Fibroblast of lung (primary cell): ENCODE measurements around the gene CDC42EP5. TPM values are rescaled to one million over a fixed set of nuclear protein-coding genes. Genes with fewer than 3 reads are reported as not detected.

Source experiments
- DNase-seq, 2 donors: peaks; one replicate each; pipeline versions ENCODE4 v3.0.0 to v3.0.0-alpha.2; 2010; ENCODE audit warnings: low read depth in 2 of 2
- H2AFZ ChIP-seq: 2 replicates; pipeline ENCODE4 v1.5.1; 2012; ENCODE audit warnings: low read length, control low read depth, inconsistent platforms
- H3K27ac ChIP-seq: 2 replicates; pipeline ENCODE4 v1.5.1; 2011; ENCODE audit warnings: low read length, control low read depth; ENCODE audit not compliant: insufficient read depth
- H3K27me3 ChIP-seq: 2 replicates; pipeline ENCODE4 v1.5.1; 2011; ENCODE audit warnings: mild to moderate bottlenecking, low read length; ENCODE audit not compliant: control insufficient read depth, insufficient read depth
- H3K36me3 ChIP-seq: 2 replicates; pipeline ENCODE4 v1.5.1; 2011; ENCODE audit warnings: low read length; ENCODE audit not compliant: control insufficient read depth, insufficient read depth
- H3K4me1 ChIP-seq: 2 replicates; pipeline ENCODE4 v1.5.1; 2011; ENCODE audit warnings: low read length; ENCODE audit not compliant: control insufficient read depth, insufficient read depth; ENCODE audit errors: extremely low read depth
- H3K4me2 ChIP-seq: 2 replicates; pipeline ENCODE4 v1.5.1; 2011; ENCODE audit warnings: low read length, control low read depth; ENCODE audit not compliant: insufficient read depth; ENCODE audit errors: extremely low read depth
- H3K4me3 ChIP-seq, 4 experiments: fragments of 200-600 bp in 1 of 4; sonication (generic) in 1 of 4; replicated peaks in 1 of 4; 2 replicates each; pipeline ENCODE4 v1.5.1; 2011 to 2016; ENCODE audit warnings: low read length in 4 of 4, low read depth in 3 of 4, mild to moderate bottlenecking in 3 of 4, control low read depth in 2 of 4, inconsistent platforms in 1 of 4, mixed read lengths in 1 of 4; ENCODE audit not compliant: insufficient read depth in 1 of 4; ENCODE audit errors: control extremely low read depth in 1 of 4
- H3K79me2 ChIP-seq: 2 replicates; pipeline ENCODE4 v1.5.1; 2012; ENCODE audit warnings: mild to moderate bottlenecking, low read length, inconsistent platforms; ENCODE audit not compliant: control insufficient read depth, insufficient read depth
- H3K9ac ChIP-seq: 2 replicates; pipeline ENCODE4 v1.5.1; 2011; ENCODE audit warnings: mild to moderate bottlenecking, low read length, control low read depth; ENCODE audit not compliant: insufficient read depth
- H3K9me3 ChIP-seq: 2 replicates; pipeline ENCODE4 v1.5.1; 2012; ENCODE audit warnings: low read depth, low read length; ENCODE audit not compliant: control insufficient read depth, insufficient read depth
- H4K20me1 ChIP-seq: 2 replicates; pipeline ENCODE4 v1.5.1; 2011; ENCODE audit warnings: low read length; ENCODE audit not compliant: control insufficient read depth, insufficient read depth; ENCODE audit errors: extremely low read depth
- EZH2 ChIP-seq: IDR thresholded peaks from 2 replicates; pipeline ENCODE4 v1.5.1; 2012; ENCODE audit warnings: low read length, control low read depth, mild to moderate bottlenecking; ENCODE audit errors: missing control alignments
- polyA plus RNA-seq, 2 donors: library from polyadenylated mRNA; depleted of rRNA in 1 of 2; stranded (reverse) in 1 of 2; unstranded in 1 of 2; fragments of >200 nt; gene quantifications; 2 replicates each; pipeline ENCODE4 v1.2.1, GENCODE V29; 2011 to 2012; ENCODE audit warnings: missing spikeins in 1 of 2
- total RNA-seq: library from RNA; depleted of rRNA; stranded (reverse); fragments of >200 nt; gene quantifications from 2 replicates; pipeline ENCODE4 v1.2.1, GENCODE V29; 2014
- TF ChIP-seq, protein P1 (sequence below), 2 donors: IDR thresholded peaks in 1 of 2; conservative IDR thresholded peaks in 1 of 2; 1 replicate in 1 of 2; 2 replicates in 1 of 2; pipeline ENCODE4 v1.5.1; 2011 to 2012; ENCODE audit warnings: low read length in 2 of 2, control low read depth in 1 of 2, inconsistent platforms in 1 of 2, low read depth in 1 of 2, mild to moderate bottlenecking in 1 of 2

Gene CDC42EP5
- total and polyA plus RNA-seq, 2 donors (not counting 1 experiment from before 2014, with no cell fraction given) = 7.2 to 14.7 TPM

DNA sequence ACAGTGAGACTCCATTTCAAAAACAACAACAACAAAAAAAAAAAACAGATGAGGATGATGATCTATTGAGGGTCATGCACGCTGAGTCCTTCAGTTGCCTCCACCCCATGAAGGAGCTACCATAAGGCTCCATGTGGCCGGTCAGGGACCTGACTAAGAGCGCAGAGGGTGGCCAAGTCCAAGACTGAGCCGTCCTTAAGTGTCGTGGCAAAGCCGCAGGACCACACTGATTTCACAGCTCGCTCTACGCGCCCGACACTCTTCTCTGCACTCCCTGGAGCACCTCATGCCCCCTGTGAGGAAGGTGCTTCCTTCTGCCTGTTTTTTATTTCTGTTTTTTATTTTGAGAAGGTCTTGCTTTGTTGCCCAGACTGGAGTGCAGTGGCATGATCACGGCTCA lies 45.5 kb downstream of the CDC42EP5 start:
- Histone ChIP-seq H3K9me3 (no peaks in the 10 kb centered on the region), H2AFZ (no peak overlapping the region), H3K36me3 (no peaks in the 10 kb centered on the region), H4K20me1 (no peaks in the 10 kb centered on the region), H3K4me2 (no peak overlapping the region), H3K4me1 (no peaks in the 10 kb centered on the region), H3K27ac (no peak overlapping the region), H3K27me3 (no peaks in the 10 kb centered on the region), H3K79me2 (no peaks in the 10 kb centered on the region), H3K9ac (no peak overlapping the region), H3K4me3 (no peak overlapping the region)
- DNase-seq = no peak
- no peak for TF ChIP-seq EZH2
- TF ChIP-seq, protein P1, sequence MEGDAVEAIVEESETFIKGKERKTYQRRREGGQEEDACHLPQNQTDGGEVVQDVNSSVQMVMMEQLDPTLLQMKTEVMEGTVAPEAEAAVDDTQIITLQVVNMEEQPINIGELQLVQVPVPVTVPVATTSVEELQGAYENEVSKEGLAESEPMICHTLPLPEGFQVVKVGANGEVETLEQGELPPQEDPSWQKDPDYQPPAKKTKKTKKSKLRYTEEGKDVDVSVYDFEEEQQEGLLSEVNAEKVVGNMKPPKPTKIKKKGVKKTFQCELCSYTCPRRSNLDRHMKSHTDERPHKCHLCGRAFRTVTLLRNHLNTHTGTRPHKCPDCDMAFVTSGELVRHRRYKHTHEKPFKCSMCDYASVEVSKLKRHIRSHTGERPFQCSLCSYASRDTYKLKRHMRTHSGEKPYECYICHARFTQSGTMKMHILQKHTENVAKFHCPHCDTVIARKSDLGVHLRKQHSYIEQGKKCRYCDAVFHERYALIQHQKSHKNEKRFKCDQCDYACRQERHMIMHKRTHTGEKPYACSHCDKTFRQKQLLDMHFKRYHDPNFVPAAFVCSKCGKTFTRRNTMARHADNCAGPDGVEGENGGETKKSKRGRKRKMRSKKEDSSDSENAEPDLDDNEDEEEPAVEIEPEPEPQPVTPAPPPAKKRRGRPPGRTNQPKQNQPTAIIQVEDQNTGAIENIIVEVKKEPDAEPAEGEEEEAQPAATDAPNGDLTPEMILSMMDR (conservative IDR thresholded peaks at IDR 0.05 in 1 of 2, IDR thresholded peaks at IDR 0.05 in 1 of 2; ENCODE audit: low read depth in 1 of 2, low read length in 2 of 2) = no peak

DNA sequence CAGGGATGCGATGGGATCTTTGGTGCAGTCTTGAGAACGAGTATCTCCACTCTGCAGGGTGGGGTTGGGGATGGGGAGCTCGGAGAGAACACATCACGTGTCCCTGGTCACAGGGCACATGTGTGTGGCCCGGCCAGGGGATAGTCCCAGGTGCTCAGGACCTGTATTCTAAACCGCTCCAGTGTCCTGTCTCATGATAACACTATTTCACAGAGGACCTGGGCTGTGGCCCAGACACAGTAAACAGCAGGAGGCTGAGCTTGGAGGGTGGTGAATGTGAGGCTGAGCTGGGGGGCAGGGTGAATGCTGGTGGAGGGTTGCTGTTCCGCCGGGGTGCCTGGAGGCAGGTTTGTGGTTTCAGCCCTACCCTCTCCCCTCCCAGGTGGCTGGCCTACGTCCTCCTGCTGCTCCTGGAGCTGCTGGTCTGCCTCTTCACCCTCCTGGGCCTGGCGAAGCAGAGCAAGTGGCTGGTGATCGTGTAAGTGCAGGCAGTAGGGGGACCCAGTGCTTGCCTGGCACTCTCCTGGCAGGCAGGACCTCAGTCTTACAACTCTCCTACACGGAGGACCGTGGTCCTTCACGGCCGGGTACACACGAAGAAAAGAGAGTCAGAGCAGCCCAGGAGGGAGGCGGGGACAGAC lies 46.7 kb downstream of the CDC42EP5 start:
- no peak for TF ChIP-seq EZH2
- TF ChIP-seq, protein P1 (conservative IDR thresholded peaks at IDR 0.05 in 1 of 2, IDR thresholded peaks at IDR 0.05 in 1 of 2; ENCODE audit: low read depth in 1 of 2, low read length in 2 of 2) = no peak
- no peaks in the 10 kb centered on the region for H3K79me2 ChIP-seq
- no peak overlapping the region for H3K4me3 ChIP-seq
- H3K27ac ChIP-seq = no peak overlapping the region
- no peaks in the 10 kb centered on the region for H4K20me1 ChIP-seq
- H2AFZ ChIP-seq = no peak overlapping the region
- no peaks in the 10 kb centered on the region for H3K9me3 ChIP-seq
- no peaks in the 10 kb centered on the region for H3K4me1 ChIP-seq
- no peak overlapping the region for H3K9ac ChIP-seq
- H3K36me3 ChIP-seq = no peaks in the 10 kb centered on the region
- DNase-seq = no peak
- H3K4me2 ChIP-seq = no peak overlapping the region
- peaks cover under 1% of the 10 kb centered on the region for H3K27me3 ChIP-seq

DNA sequence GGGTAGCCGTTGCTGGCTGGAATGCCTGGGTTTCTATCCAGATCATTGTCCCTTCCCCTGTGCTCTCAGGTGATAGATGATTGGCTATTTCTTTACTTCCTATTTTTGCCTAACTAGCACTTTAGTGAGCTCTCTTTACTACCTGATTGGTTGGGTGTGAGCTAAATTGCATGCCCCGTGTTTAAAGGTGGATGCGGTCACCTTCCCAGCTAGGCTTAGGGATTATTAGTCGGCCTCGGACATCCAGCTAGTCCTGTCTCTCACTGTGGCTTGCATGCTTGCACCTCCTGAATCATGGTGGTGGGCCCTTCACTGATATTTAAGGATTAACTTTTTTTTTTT lies 47.7 kb downstream of the CDC42EP5 start:
- no peak for DNase-seq
- H3K4me2 ChIP-seq = no peak overlapping the region
- no peak overlapping the region for H3K9ac ChIP-seq
- H4K20me1 ChIP-seq = no peaks in the 10 kb centered on the region
- no peak overlapping the region for H2AFZ ChIP-seq
- H3K27me3 ChIP-seq = peaks cover 6% of the 10 kb centered on the region
- no peaks in the 10 kb centered on the region for H3K36me3 ChIP-seq
- TF ChIP-seq, protein P1 (conservative IDR thresholded peaks at IDR 0.05 in 1 of 2, IDR thresholded peaks at IDR 0.05 in 1 of 2; ENCODE audit: low read depth in 1 of 2, low read length in 2 of 2) = no peak
- TF ChIP-seq EZH2 = no peak
- H3K4me3 ChIP-seq = no peak overlapping the region
- H3K79me2 ChIP-seq = no peaks in the 10 kb centered on the region
- no peak overlapping the region for H3K27ac ChIP-seq
- no peaks in the 10 kb centered on the region for H3K4me1 ChIP-seq
- no peaks in the 10 kb centered on the region for H3K9me3 ChIP-seq
